ENCODE measurements around the gene PGAM1.

DNA sequence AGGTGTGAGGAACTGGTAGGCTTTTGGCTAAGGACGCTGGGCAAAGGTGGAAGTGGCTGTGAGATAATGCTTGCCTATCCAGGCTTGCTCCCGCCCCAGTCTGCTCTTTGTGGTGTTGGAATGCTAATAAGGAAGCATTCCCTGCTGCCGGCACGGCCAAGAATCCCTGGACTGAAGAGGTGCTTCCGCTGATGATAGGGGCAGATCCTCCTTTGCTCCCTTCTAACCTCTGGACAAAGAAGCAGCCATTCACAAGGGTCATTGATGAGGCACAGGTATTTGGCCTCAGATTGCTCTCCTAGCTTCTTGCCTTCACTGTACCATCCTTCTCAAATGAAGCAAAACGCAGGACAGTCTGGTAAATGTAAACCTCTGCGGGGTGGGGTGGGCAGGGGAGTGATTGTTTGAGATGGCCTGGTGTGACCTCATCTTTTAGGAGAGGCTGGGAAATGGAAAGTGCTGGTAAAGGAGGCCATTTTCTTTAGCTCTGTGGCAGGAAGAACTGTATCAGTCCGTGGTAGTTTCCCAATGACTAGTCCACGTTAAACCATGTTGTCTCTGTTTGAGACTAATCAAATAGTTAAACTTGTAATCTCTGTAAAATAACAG lies 1.7 kb downstream of the PGAM1 start:
- TF ChIP-seq CTCF (conservative IDR thresholded peaks at IDR 0.05; ENCODE audit: low read length) (no peak), EZH2phosphoT487 (IDR thresholded peaks at IDR 0.05; ENCODE audit: borderline replicate concordance, low read depth, low read length) (no peak)

Data from OCI-LY7 (cell line).